Lung (tissue), 12 donors: ENCODE results near the gene LPIN2. TPM values are rescaled to one million over a fixed set of nuclear protein-coding genes. Genes with fewer than 3 reads are reported as not detected.

Source experiments
- ATAC-seq: fragments of 200-7000 bp; cut with Tn5 transposase; one replicate; pipeline ENCODE4 v1.9.1; 2020; ENCODE audit warnings: moderate number of reproducible peaks; ENCODE audit not compliant: insufficient read depth, low FRiP score
- DNase-seq, 3 donors: peaks; one replicate each; pipeline ENCODE4 v3.0.0-alpha.2; 2013 to 2017
- H3K27ac ChIP-seq, 2 donors: one replicate each; pipeline ENCODE4 v1.5.1; 2013; ENCODE audit warnings: mild to moderate bottlenecking in 2 of 2, moderate library complexity in 2 of 2, control low read depth in 1 of 2, inconsistent platforms in 1 of 2, low read depth in 1 of 2, low read length in 1 of 2
- H3K27me3 ChIP-seq, 3 donors: one replicate each; pipeline ENCODE4 v1.5.1; 2013; ENCODE audit warnings: low read length in 2 of 3; ENCODE audit not compliant: control insufficient read depth in 3 of 3, insufficient read depth in 3 of 3
- H3K36me3 ChIP-seq, 4 donors: one replicate each; pipeline ENCODE4 v1.5.1; 2013; ENCODE audit warnings: low read length in 4 of 4, mild to moderate bottlenecking in 1 of 4, moderate library complexity in 1 of 4; ENCODE audit not compliant: control insufficient read depth in 4 of 4, insufficient read depth in 4 of 4
- H3K4me1 ChIP-seq, 5 donors: one replicate each; pipeline ENCODE4 v1.5.1; 2013; ENCODE audit warnings: low read length in 5 of 5, mild to moderate bottlenecking in 2 of 5, moderate library complexity in 1 of 5; ENCODE audit not compliant: control insufficient read depth in 5 of 5, insufficient read depth in 5 of 5
- H3K4me3 ChIP-seq: one replicate; pipeline ENCODE4 v1.5.1; 2013; ENCODE audit warnings: mild to moderate bottlenecking, control low read depth, moderate library complexity
- H3K9ac ChIP-seq, 2 donors: one replicate each; pipeline ENCODE4 v1.5.1; 2013; ENCODE audit warnings: low read length in 2 of 2, control low read depth in 1 of 2; ENCODE audit not compliant: insufficient read depth in 1 of 2
- H3K9me3 ChIP-seq, 4 donors: one replicate each; pipeline ENCODE4 v1.5.1; 2013; ENCODE audit warnings: low read length in 3 of 4, mild to moderate bottlenecking in 1 of 4, moderate library complexity in 1 of 4; ENCODE audit not compliant: control insufficient read depth in 4 of 4, insufficient read depth in 3 of 4
- CTCF ChIP-seq: IDR thresholded peaks from 2 replicates; pipeline ENCODE4 v1.5.1; 2012; ENCODE audit warnings: mild to moderate bottlenecking; ENCODE audit errors: control extremely low read depth, extremely low read depth
- WGBS, 2 donors: extraction: QIAGEN DNeasy Blood & Tissue Kit; methylation state at CpG; one replicate each; pipeline ENCODE4 v1.1.7; 2013; 5-methylcytosine and 5-hydroxymethylcytosine counted together
- polyA plus RNA-seq, 2 donors: library from polyadenylated mRNA; stranded (reverse); fragments of 200-250 nt; gene quantifications; one replicate each; pipeline ENCODE4 v1.2.1, GENCODE V29; 2013
- total RNA-seq, 2 donors: library from RNA; depleted of rRNA in 1 of 2; stranded (reverse); fragments of >200 nt in 1 of 2; gene quantifications; one replicate each; pipeline ENCODE4 v1.2.1, GENCODE V29; 2014 to 2021
- donor health status: control.
- donor health status: control.
- donor health status: Bipolar disorder and iron deficiency.
- donor health status: healthy.
- donor health status: DM: yes; HTN: yes; CAD: no.

The LPIN2 gene
- total and polyA plus RNA-seq, 4 donors: 11.2 to 46.3 (median 32.5) TPM

GRCh38 chr18:3002732-3003131, 10.2 kb downstream of the LPIN2 start:
- ATAC-seq: no peak

GRCh38 chr18:2998644-2999043, 14.3 kb downstream of the LPIN2 start:
- Histone ChIP-seq H3K27ac (no peak overlapping the region), H3K9me3 (no peaks in the 10 kb centered on the region), H3K4me3 (no peak overlapping the region), H3K9ac (no peak overlapping the region), H3K27me3 (no peaks in the 10 kb centered on the region), H3K4me1 (peaks cover 9 to 15% (median 12%) of the 10 kb centered on the region in 5 donors), H3K36me3 (peaks cover 0 to 3% (median under 1%) of the 10 kb centered on the region in 4 donors)
- ATAC-seq (no peak), DNase-seq (no peak)
- 51 to 80% methylated on average over 3 of the region's 3 CpGs for WGBS, 2 donors
- TF ChIP-seq CTCF: no peak

More at GRCh38 chr18:3002732-3003131, 10.2 kb downstream of the LPIN2 start:
- Histone ChIP-seq H3K4me3 (no peak overlapping the region), H3K9me3 (no peaks in the 10 kb centered on the region), H3K36me3 (peaks cover 3 to 8% (median 6%) of the 10 kb centered on the region in 4 donors), H3K27ac (no peak overlapping the region), H3K9ac (no peak overlapping the region), H3K27me3 (no peaks in the 10 kb centered on the region), H3K4me1 (peaks cover 6 to 15% (median 10%) of the 10 kb centered on the region in 5 donors)
- DNase-seq: no peak
- TF ChIP-seq CTCF: no peak
- WGBS, 2 donors: 60 to 79% methylated on average over 5 of the region's 5 CpGs

- Histone ChIP-seq H3K9ac (no peak overlapping the region), H3K27ac (peak overlapping the region; percentile 24 to 59), H3K4me3 (no peak overlapping the region), H3K9me3 (no peaks in the 10 kb centered on the region), H3K4me1 (peaks cover 9 to 15% (median 12%) of the 10 kb centered on the region in 5 donors), H3K36me3 (peaks cover 0 to 3% (median under 1%) of the 10 kb centered on the region in 4 donors), H3K27me3 (no peaks in the 10 kb centered on the region)
- DNase-seq (no peak), ATAC-seq (no peak)
- 46 to 64% methylated on average over 4 of the region's 4 CpGs for WGBS, 2 donors
- TF ChIP-seq CTCF: no peak
Observed at GRCh38 chr18:2997846-2998564, 14.9 kb downstream of the LPIN2 start.
